Activated CD4-positive, alpha-beta T cell treated with anti-CD3 and anti-CD28 coated beads, Interleukin-2, amount 50 U/mL, for 24 hours (primary cell): Measurements from ENCODE around the gene DSCAML1.

ENCODE experiments used
- DNase-seq, 2 donors: peaks; one replicate each; pipeline ENCODE4 v3.0.0-alpha.2; 2020; ENCODE audit warnings: low read depth in 1 of 2, low spot score in 1 of 2

The DSCAML1 gene

DNA sequence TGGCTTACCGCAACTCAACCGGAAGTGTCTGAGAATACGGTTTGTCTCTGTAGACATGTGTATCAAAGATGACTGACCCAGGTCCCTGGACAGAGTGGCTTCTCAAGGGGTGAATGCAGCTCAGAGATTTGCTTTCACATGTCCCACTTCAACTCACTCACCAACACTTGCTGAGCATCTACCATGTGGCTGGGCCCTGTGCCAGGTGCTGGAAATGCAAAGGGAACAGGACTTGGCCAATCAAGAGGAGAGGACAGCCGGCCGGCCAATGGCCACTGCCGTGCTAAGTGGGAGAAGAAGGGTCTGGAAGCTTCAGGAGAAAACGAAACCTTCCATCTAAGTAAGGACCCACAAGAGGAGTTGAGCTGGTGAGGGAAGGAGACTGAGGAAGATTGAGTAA, 318.1 kb downstream of the DSCAML1 start:
- DNase-seq, result no peak

GRCh38 chr11:117478126-117478860, 318.7 kb downstream of the DSCAML1 start:
- no peak for DNase-seq

DNA sequence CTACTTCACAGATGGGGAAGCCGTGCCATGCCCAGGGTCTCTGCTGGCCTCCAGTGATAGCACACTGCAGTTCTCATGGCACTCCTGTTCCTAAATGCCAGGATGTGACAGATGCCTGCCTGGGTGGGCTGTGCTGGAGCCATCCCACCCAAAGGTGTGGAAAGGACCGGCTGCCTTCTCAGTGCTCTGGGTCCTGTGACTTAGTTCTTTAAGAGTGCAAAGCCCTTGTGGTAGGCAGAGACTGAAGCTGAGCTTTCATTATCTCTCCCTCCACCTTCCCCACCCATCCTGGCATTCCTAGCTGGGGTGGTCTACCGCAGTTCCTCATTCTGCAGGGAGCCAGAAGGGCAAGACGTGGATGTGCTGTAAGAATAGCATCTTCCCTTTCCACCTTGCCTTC, 319.3 kb downstream of the DSCAML1 start:
- DNase-seq, result no peak

DNA sequence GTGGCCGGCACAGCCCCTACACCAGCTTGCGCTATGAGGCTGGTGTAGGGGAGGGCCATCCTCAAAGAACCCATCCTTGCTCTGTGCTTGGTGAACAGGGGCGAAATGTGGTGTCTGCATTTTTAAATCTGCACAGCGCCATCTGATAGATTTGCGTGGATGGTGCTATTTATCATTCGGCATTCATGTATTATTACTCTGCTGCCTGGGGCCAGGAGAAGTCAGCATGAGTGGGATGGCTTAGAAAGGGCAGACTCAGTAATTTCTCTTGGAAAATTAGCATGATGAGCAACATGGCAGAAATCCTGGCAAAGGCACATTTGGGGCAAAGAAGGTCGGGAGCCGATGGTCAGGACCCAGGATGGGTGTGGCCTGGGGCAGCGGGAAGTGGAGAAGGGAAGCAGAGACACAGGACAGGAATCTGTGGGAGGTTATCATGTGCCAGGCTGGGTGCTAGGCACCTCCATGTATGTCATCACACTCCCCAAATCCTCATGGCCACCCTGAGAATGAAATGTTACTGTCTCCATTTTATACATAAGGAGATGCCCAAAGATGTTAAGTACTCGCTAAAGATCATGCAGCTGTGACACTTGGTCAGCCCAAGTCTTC, 320.4 kb downstream of the DSCAML1 start:
- DNase-seq, result no peak

GRCh38 chr11:117475716-117476530, 321.1 kb downstream of the DSCAML1 start:
- no peak for DNase-seq

DNA sequence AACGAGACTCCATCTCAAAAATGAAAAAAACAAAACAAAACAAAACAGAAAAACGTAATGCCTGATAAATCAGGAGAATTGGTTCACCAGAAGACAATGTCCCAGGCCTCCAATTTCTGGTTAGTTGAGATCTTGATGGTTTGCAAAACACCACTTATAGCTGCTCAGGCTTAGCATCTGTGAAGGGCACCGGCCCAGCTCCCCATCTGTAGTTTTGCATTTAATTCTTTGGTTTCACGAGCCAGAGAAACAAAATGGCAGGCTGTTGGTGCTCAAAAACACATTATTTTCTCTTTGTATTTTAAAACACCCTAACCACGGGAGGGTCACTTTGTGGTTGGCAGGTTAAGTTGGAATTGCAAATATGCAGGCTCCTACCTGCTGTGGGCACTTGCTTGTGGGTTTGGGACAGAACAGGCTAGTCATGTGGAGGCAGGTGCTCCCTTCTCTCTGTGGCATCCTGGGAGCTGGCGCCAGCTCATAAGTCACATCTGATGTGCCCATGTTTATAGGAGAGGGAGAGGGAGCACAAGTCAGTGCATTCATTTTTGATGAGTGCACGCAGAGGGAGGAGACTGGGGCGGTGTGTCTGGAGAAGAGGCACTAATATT, 323.4 kb downstream of the DSCAML1 start:
- no peak for DNase-seq

DNA sequence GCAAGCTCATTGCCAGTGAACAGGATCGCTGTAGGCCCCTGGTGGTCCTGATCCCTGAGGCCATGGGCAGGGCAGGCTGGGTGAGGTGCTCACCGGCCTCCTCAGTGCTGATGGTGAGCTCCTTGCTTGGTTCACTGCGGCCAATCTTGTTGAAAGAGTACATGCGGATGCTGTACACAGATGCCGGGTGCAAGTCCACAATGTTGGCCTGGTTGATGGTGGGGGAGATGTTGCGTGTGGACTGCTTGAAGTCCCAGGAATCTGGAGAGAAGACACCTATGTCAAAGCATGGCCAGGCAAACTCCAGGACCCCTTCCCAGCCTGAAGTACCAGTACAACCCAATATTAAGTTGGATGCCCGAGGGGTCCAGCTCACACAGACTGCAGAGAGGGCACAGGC, 325.2 kb downstream of the DSCAML1 start:
- no peak for DNase-seq

DNA sequence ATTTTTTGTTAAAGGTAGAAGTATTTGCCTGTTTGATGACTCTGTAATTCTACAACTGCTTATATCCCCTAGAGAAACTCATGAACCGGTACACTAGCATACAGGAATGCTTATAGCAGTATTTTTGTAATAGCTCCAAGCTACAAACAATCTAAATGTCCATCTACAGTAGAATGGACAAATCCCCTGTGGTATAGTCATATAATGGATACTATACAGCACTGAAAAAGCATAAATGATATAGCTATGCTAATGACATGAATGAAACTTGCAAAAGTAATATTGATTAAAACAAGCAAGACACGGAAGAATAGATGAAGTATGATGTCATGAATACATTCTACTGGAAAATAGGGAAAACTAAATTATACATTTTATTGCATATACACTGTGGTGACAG, 326.4 kb downstream of the DSCAML1 start:
- DNase-seq, result no peak

DNA sequence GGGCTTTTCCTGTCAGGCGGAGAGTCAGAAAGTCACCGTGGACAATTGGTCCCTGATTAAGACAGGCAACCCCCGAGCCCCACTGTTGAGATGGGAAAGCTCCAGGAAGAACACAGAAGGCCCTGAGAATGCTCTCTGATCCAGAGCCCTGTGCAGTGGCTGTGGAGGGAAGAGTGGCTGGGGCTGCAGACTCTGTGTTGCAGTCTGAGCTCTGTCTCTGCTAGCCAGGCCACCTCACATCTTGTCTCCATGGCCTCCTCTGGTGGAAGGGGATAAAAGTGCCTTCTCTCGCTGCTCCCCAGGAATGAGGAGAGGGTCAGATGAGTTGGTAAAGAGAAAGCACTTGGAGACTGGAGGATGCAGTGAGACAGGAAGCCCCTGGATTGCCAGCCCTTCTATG, 328.1 kb downstream of the DSCAML1 start:
- no peak for DNase-seq

GRCh38 chr11:117467770-117468169, 329.2 kb downstream of the DSCAML1 start:
- no peak for DNase-seq

DNA sequence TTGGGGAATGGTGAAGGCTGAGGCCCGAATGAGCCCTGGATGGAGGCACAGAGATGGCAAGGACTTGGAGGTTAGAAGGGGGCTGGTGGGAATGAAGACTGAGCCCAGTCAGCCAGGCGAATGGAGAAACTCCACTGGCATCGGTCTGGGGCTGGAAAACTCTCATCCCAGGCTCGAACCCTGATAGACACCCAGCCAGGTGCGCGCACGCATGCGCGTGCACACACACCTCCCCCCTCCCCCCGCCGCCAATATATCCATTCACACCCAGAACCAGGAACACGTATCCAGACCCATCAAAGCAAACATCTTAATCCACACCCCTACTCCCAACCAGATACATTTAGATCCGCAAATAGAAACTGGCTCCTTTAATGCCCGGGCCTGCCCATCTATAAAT, 330.1 kb downstream of the DSCAML1 start:
- DNase-seq, result no peak

GRCh38 chr11:117465236-117465997, 331.6 kb downstream of the DSCAML1 start:
- DNase-seq, result no peak

DNA sequence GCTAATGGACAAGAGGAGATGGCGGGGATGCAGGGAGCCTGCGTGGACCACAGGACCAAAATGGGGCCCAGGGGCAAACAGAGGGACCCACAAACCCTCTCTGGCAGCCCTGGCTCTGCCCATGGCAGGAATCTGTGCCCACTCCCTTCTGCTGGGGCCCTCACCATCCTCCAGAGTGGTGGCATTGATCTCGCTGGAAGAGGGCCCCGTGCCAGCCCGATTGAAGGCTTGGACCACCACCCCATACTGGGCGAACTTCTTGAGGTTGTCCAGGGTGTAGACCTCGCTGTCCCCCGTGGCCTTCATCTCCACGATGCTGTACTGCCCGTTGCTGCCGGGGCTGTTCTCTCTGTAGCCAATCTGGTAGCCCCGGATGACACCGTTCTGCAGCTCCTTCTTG, 332.2 kb downstream of the DSCAML1 start:
- DNase-seq, result no peak

DNA sequence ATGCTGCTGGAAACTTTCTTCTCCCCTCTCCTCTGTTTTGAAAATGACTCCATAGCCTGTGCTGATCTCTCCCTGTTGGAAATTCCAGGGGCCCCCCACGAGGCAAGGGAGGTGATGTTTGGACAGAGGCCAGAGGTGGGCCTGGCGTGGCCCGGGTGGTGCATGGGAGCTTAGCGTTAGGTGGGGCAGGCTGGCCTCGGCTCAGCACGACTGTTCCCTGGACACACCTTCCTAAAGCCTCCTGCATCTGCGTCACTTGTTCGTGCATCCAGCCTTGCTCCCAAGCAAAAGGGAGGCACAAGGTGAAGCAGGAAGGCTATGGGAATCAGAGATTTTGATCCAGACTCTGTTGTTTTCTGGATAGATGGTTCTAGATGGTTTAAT, 334.2 kb downstream of the DSCAML1 start:
- no peak for DNase-seq

- no peak for DNase-seq
Measured at GRCh38 chr11:117462183-117462863, 334.7 kb downstream of the DSCAML1 start.

DNA sequence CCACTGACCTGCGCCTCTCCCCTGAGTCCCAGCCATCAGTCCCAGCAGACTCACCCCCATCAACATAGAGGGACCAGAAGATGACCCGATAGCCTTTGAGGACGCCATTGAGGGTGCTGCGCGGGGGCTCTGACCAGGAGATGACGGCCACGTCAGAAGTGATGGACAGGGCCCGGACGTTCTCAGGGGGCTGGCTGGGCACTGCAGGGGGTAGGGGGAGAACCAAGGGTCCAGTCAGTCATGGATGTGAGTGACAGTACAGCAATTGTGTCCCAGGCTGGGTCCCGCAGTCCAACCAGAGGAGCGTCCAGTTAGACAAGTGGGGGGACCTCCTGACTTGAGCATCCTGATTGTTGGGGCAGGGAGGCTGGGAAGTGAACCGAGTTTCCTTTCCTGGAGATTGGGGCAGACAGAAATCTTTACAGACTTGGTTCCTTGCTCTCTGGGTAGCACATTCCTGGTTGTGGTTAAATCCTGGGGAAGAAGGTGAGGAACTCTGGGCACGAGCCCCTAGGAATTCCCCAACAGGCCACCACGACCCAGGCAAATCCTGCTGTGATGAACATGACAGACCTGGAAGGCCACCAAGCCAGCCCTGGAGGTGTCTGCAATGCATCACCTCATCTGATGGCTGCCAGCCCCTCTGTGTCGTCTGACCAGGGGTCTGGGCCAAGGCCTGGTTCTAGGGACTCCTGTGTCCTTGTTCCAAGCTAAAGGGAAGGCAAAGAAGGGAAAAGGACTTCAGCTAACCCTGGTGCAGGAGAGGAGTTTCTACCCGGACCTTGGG, 335.4 kb downstream of the DSCAML1 start:
- DNase-seq, result no peak

DNA sequence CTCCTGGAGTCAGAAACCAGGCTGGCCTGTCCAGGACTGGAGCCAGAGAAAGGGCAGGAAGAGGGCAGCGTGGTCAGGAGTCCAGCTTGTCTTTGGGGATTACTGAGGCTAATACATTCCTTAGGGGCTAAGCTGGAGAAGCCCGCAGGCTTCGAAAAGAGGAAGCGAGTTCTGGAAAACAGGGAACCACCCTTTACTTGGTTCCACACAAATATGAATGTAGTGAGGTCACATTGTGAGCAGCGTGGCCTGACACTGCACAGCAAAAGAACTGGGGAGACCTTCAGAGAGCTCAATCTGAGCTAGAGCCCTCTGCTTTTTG, 337.1 kb downstream of the DSCAML1 start:
- DNase-seq, result no peak

GRCh38 chr11:117459123-117459978, 337.7 kb downstream of the DSCAML1 start:
- DNase-seq, result no peak
